B cell (primary cell): ENCODE data around the gene PGA3. TPM values are rescaled to one million over a fixed set of nuclear protein-coding genes. Genes with fewer than 3 reads are reported as not detected.

Experiments
- ATAC-seq: fragments of 200-7000 bp; cut with Tn5 transposase; one replicate; pipeline ENCODE4 v1.10.0; 2021; ENCODE audit warnings: low read depth, mild to moderate bottlenecking, moderate number of reproducible peaks, moderate library complexity
- CTCF ChIA-PET: fragments of 350-600 bp; sonication (Branson Sonifier 250); formaldehyde crosslinking; loops from one replicate; lab custom pipeline; 2021; ENCODE audit warnings: antibody characterized with exemption, inconsistent platforms; lab: Charles Lee
- POLR2A ChIA-PET: fragments of 350-600 bp; sonication (Branson Sonifier 250); formaldehyde crosslinking; loops from one replicate; lab custom pipeline; 2021; ENCODE audit warnings: antibody characterized with exemption; lab: Charles Lee
- DNase-seq: peaks from one replicate; pipeline ENCODE4 v3.0.0; 2013
- H2AFZ ChIP-seq: 2 replicates; pipeline ENCODE4 v1.6.1; 2012; ENCODE audit warnings: mild to moderate bottlenecking, low read depth, low read length; ENCODE audit not compliant: insufficient read depth, poor library complexity, severe bottlenecking
- H3K27ac ChIP-seq, 2 donors: 1 replicate in 1 of 2; 2 replicates in 1 of 2; pipeline ENCODE4 v1.5.1; 2012 to 2013; ENCODE audit warnings: low read length in 2 of 2, mild to moderate bottlenecking in 2 of 2, moderate library complexity in 1 of 2
- H3K27me3 ChIP-seq, 4 experiments: fragments of 200-600 bp in 1 of 4; sonication (generic) in 1 of 4; replicated peaks in 1 of 4; 1 replicate in 2 of 4; 2 replicates in 2 of 4; pipeline versions ENCODE4 v1.6.1 to v1.7.0; 2013 to 2016; ENCODE audit warnings: low read length in 3 of 4, mild to moderate bottlenecking in 2 of 4, mixed read lengths in 1 of 4, moderate library complexity in 1 of 4; ENCODE audit not compliant: insufficient read depth in 4 of 4, control insufficient read depth in 3 of 4; ENCODE audit errors: control extremely low read depth in 1 of 4
- H3K36me3 ChIP-seq, 2 experiments: replicated peaks in 1 of 2; 1 replicate in 1 of 2; 2 replicates in 1 of 2; pipeline versions ENCODE4 v1.6.1 to v1.7.1; 2013; ENCODE audit warnings: low read length in 1 of 2; ENCODE audit not compliant: insufficient read depth in 2 of 2, control insufficient read depth in 1 of 2; ENCODE audit errors: control extremely low read depth in 1 of 2, extremely low read depth in 1 of 2
- H3K4me1 ChIP-seq, 2 donors: fragments of 200-600 bp in 1 of 2; sonication (generic) in 1 of 2; 1 replicate in 1 of 2; 2 replicates in 1 of 2; pipeline versions ENCODE4 v1.5.1 to v1.6.1; 2013 to 2017; ENCODE audit warnings: low read length in 2 of 2; ENCODE audit not compliant: control insufficient read depth in 2 of 2, insufficient read depth in 2 of 2
- H3K4me2 ChIP-seq: replicated peaks from 2 replicates; pipeline ENCODE3; 2012; ENCODE audit warnings: mild to moderate bottlenecking, low read depth, low read length; ENCODE audit not compliant: poor library complexity, severe bottlenecking
- H3K4me3 ChIP-seq, 5 experiments: fragments of 200-600 bp in 1 of 5; sonication (generic) in 1 of 5; 1 replicate in 3 of 5; 2 replicates in 2 of 5; pipeline versions ENCODE4 v1.5.1 to v1.7.0; 2011 to 2016; ENCODE audit warnings: low read length in 4 of 5, mild to moderate bottlenecking in 4 of 5, low read depth in 2 of 5, control low read depth in 1 of 5, moderate library complexity in 1 of 5; ENCODE audit not compliant: insufficient read depth in 1 of 5; ENCODE audit errors: control extremely low read depth in 1 of 5, extremely low read depth in 1 of 5
- H3K79me2 ChIP-seq: fragments of 200-600 bp; sonication (generic); one replicate; pipeline ENCODE4 v1.6.0; 2016; ENCODE audit warnings: low read length; ENCODE audit not compliant: control insufficient read depth, insufficient read depth
- H3K9ac ChIP-seq: fragments of 200-600 bp; sonication (generic); 2 replicates; pipeline ENCODE4 v1.6.1; 2017; ENCODE audit warnings: mild to moderate bottlenecking, low read length, moderate library complexity
- H3K9me3 ChIP-seq, 3 donors: one replicate each; pipeline versions ENCODE4 v1.6.1 to v1.7.1; 2013; ENCODE audit warnings: low read length in 2 of 3; ENCODE audit not compliant: control insufficient read depth in 2 of 3, insufficient read depth in 1 of 3; ENCODE audit errors: control extremely low read depth in 1 of 3
- H4K20me1 ChIP-seq: 2 replicates; pipeline ENCODE4 v1.6.0; 2012; ENCODE audit warnings: mild to moderate bottlenecking, low read length; ENCODE audit not compliant: insufficient read depth, control insufficient read depth, poor library complexity, severe bottlenecking
- H3K27ac Mint-ChIP-seq: one replicate; pipeline ENCODE4 v1.8.0; 2021; ENCODE audit warnings: mixed read lengths
- H3K27me3 Mint-ChIP-seq: one replicate; pipeline ENCODE4 v1.8.0; 2021; ENCODE audit warnings: mixed read lengths
- H3K4me1 Mint-ChIP-seq: one replicate; pipeline ENCODE4 v1.8.0; 2021; ENCODE audit warnings: mixed read lengths
- H3K4me3 Mint-ChIP-seq: one replicate; pipeline ENCODE4 v1.8.0; 2021; ENCODE audit warnings: mixed read lengths
- H3K9me3 Mint-ChIP-seq: one replicate; pipeline ENCODE4 v1.8.0; 2022; ENCODE audit warnings: mixed read lengths; ENCODE audit not compliant: insufficient read depth
- CTCF ChIP-seq: fragments of 200-600 bp; IDR thresholded peaks from one replicate; pipeline ENCODE4 v1.8.0; 2022; ENCODE audit warnings: antibody characterized with exemption, mild to moderate bottlenecking
- EZH2 ChIP-seq: IDR thresholded peaks from 2 replicates; pipeline ENCODE4 v1.6.1; 2012; ENCODE audit warnings: borderline replicate concordance, low read depth, mild to moderate bottlenecking, moderate library complexity, low read length; ENCODE audit not compliant: insufficient read depth, poor library complexity, severe bottlenecking
- WGBS: methylation state at CpG from one replicate; pipeline ENCODE4 v1.1.5; 2013; ENCODE audit warnings: missing lambda C conversion rate; ENCODE audit not compliant: insufficient coverage; 5-methylcytosine and 5-hydroxymethylcytosine counted together
- intact Hi-C: fragments of 100-400 bp; cut with micrococcal nuclease; formaldehyde crosslinking; loops from one replicate; pipeline ENCODE4 v1.10.0; 2022
- polyA plus RNA-seq: library from polyadenylated mRNA; depleted of rRNA; stranded (reverse); fragments of >200 nt; gene quantifications from 2 replicates; pipeline ENCODE4 v1.2.3, GENCODE V29; 2012
- total RNA-seq, 2 donors: library from RNA; stranded (reverse); fragments of 120-200 nt in 1 of 2; gene quantifications; 1 replicate in 1 of 2; 2 replicates in 1 of 2; pipeline versions ENCODE4 v1.2.3 to v1.2.4, GENCODE V29; 2013 to 2022

The PGA3 gene
- total and polyA plus RNA-seq, 2 donors (not counting 1 experiment from before 2014, with no cell fraction given): not detected

GRCh38 chr11:61173456-61173855 lies 29.9 kb upstream of the PGA3 start:
- CTCF ChIA-PET: interaction anchor here (0.8 to 2.2 kb wide), 2 partner anchors 204 to 342 kb away, joined by 5 to 10 read pairs; no protein-coding TSS in a partner anchor
- TF ChIP-seq EZH2: no peak
- no peak for TF ChIP-seq CTCF
- H4K20me1 ChIP-seq: no peaks in the 10 kb centered on the region
- H3K9me3 Mint-ChIP-seq: peaks cover 2% of the 10 kb centered on the region
- no peak overlapping the region for H3K27ac ChIP-seq
- no peak overlapping the region for H3K27ac Mint-ChIP-seq
- no peak for ATAC-seq
- intact Hi-C loops: loop anchor here (5.0 kb wide), 1 partner anchor 341 kb away; no protein-coding TSS in a partner anchor
- POLR2A ChIA-PET: no interaction called here
- 96% methylated on average over 4 of the region's 4 CpGs for WGBS
- no peak for DNase-seq
- peaks cover 21% of the 10 kb centered on the region in 2 donors for H3K4me1 ChIP-seq
- peaks cover 23% of the 10 kb centered on the region for H3K4me1 Mint-ChIP-seq
- H3K36me3 ChIP-seq: no peaks in the 10 kb centered on the region
- H3K9ac ChIP-seq: no peak overlapping the region
- no peaks in the 10 kb centered on the region for H3K79me2 ChIP-seq
- H3K9me3 ChIP-seq: peaks cover 0 to 14% (median 2%) of the 10 kb centered on the region in 3 donors
- no peak overlapping the region for H3K4me2 ChIP-seq
- no peak overlapping the region for H3K4me3 Mint-ChIP-seq
- no peaks in the 10 kb centered on the region for H3K27me3 ChIP-seq
- no peak overlapping the region for H2AFZ ChIP-seq
- H3K27me3 Mint-ChIP-seq: peaks cover 14% of the 10 kb centered on the region
- H3K4me3 ChIP-seq: no peak overlapping the region

GRCh38 chr11:61174273-61174672 lies 29.0 kb upstream of the PGA3 start:
- 91% methylated on average over 5 of the region's 6 CpGs for WGBS
- no peak overlapping the region for H3K27ac ChIP-seq
- H2AFZ ChIP-seq: no peak overlapping the region
- POLR2A ChIA-PET: no interaction called here
- H4K20me1 ChIP-seq: no peaks in the 10 kb centered on the region
- Mint-ChIP-seq H3K9me3 (peaks cover 2% of the 10 kb centered on the region), H3K27me3 (peaks cover 16% of the 10 kb centered on the region), H3K4me3 (no peak overlapping the region), H3K27ac (no peak overlapping the region), H3K4me1 (peaks cover 17% of the 10 kb centered on the region)
- H3K4me1 ChIP-seq: peaks cover 16% of the 10 kb centered on the region in 2 donors
- CTCF ChIA-PET: interaction anchor here (0.7 to 2.2 kb wide), 3 partner anchors 43 to 343 kb away, joined by 3 to 10 read pairs (median 5); no protein-coding TSS in a partner anchor
- DNase-seq: no peak
- H3K27me3 ChIP-seq: no peaks in the 10 kb centered on the region
- no peak overlapping the region for H3K4me2 ChIP-seq
- peaks cover 0 to 14% (median 2%) of the 10 kb centered on the region in 3 donors for H3K9me3 ChIP-seq
- ATAC-seq: no peak
- H3K36me3 ChIP-seq: no peaks in the 10 kb centered on the region
- H3K4me3 ChIP-seq: no peak overlapping the region
- TF ChIP-seq EZH2: no peak
- TF ChIP-seq CTCF: no peak
- no peaks in the 10 kb centered on the region for H3K79me2 ChIP-seq
- intact Hi-C loops: loop anchor here (5.0 kb wide), 1 partner anchor 342 kb away; no protein-coding TSS in a partner anchor
- no peak overlapping the region for H3K9ac ChIP-seq
